ENCODE results near the gene GTF2IRD1.
A peak's percentile ranks its signal among the peaks of the same experiment; 100 is the strongest.

The GTF2IRD1 gene

DNA sequence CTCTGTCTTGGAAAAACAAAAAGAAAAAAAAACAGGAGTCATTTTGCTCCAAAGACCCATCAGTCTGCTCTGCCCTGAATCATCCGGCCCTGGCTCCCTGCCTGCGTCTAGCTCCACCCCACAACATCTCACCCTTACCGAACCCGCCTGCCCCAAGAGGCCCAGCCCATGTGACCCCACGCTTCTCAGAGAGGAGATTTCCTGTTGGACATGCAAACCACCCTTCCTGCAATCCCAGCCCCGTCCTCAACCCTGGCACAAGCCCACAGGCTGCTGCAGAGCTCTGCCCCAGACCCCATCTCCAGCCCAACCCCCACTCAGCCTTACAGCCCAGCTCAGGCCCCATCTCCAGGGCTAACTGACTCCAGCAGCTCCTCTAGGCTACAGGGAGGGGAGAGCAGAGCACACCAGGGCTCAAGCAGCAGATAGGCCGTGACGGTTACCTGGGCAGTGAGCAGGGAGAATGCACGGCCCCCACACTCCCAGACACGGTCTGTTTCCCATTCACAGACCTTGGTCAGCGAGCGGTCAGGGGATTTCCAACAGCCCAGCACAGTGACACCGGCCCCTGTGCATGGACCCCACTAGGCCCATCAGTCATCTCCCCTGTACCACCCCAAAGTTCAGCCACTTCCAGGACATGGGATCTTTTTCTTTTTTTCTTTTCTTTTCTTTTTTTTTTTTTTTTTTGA, 133.9 kb downstream of the GTF2IRD1 start:
- H3K4me1 ChIP-seq (ENCODE audit: control insufficient read depth in 1 of 2, insufficient read depth in 2 of 2, low read length in 2 of 2) = peaks cover 0 to 18% of the 10 kb centered on the region in 2 donors
- no peaks in the 10 kb centered on the region for H3K9me3 ChIP-seq (ENCODE audit: control insufficient read depth in 1 of 2, low read length in 2 of 2)
- H3K27ac ChIP-seq (ENCODE audit: low read length) = no peak overlapping the region
- no peaks in the 10 kb centered on the region for H3K27me3 ChIP-seq (ENCODE audit: low read depth, low read length)
- H3K4me3 ChIP-seq (ENCODE audit: low read depth in 1 of 2, low read length in 2 of 2) = peak overlapping the region in 1 of 2 donors; percentile 37
- H3K36me3 ChIP-seq (ENCODE audit: control insufficient read depth in 1 of 2, insufficient read depth in 2 of 2, low read length in 2 of 2) = peaks cover 0 to 6% of the 10 kb centered on the region in 2 donors

- no peaks in the 10 kb centered on the region for H3K27me3 ChIP-seq (ENCODE audit: low read depth, low read length)
- H3K4me3 ChIP-seq (ENCODE audit: low read depth in 1 of 2, low read length in 2 of 2) = no peak overlapping the region
- H3K27ac ChIP-seq (ENCODE audit: low read length) = no peak overlapping the region
- H3K36me3 ChIP-seq (ENCODE audit: control insufficient read depth in 1 of 2, insufficient read depth in 2 of 2, low read length in 2 of 2) = peaks cover 0 to 14% of the 10 kb centered on the region in 2 donors
- peaks cover 0 to 18% of the 10 kb centered on the region in 2 donors for H3K4me1 ChIP-seq (ENCODE audit: control insufficient read depth in 1 of 2, insufficient read depth in 2 of 2, low read length in 2 of 2)
- no peaks in the 10 kb centered on the region for H3K9me3 ChIP-seq (ENCODE audit: control insufficient read depth in 1 of 2, low read length in 2 of 2)
Measured at GRCh38 chr7:74590813-74591212, 137.1 kb downstream of the GTF2IRD1 start.

GRCh38 chr7:74598558-74598957, 144.9 kb downstream of the GTF2IRD1 start:
- Histone ChIP-seq H3K27ac (ENCODE audit: low read length) (no peak overlapping the region), H3K9me3 (ENCODE audit: control insufficient read depth in 1 of 2, low read length in 2 of 2) (no peaks in the 10 kb centered on the region), H3K36me3 (ENCODE audit: control insufficient read depth in 1 of 2, insufficient read depth in 2 of 2, low read length in 2 of 2) (peaks cover 0 to 31% of the 10 kb centered on the region in 2 donors), H3K4me3 (ENCODE audit: low read depth in 1 of 2, low read length in 2 of 2) (no peak overlapping the region), H3K4me1 (ENCODE audit: control insufficient read depth in 1 of 2, insufficient read depth in 2 of 2, low read length in 2 of 2) (no peaks in the 10 kb centered on the region), H3K27me3 (ENCODE audit: low read depth, low read length) (no peaks in the 10 kb centered on the region)

GRCh38 chr7:74599244-74599643, 145.5 kb downstream of the GTF2IRD1 start:
- H3K36me3 ChIP-seq (ENCODE audit: control insufficient read depth in 1 of 2, insufficient read depth in 2 of 2, low read length in 2 of 2) = peaks cover 0 to 31% of the 10 kb centered on the region in 2 donors
- H3K4me1 ChIP-seq (ENCODE audit: control insufficient read depth in 1 of 2, insufficient read depth in 2 of 2, low read length in 2 of 2) = no peaks in the 10 kb centered on the region
- no peaks in the 10 kb centered on the region for H3K9me3 ChIP-seq (ENCODE audit: control insufficient read depth in 1 of 2, low read length in 2 of 2)
- no peaks in the 10 kb centered on the region for H3K27me3 ChIP-seq (ENCODE audit: low read depth, low read length)
- H3K4me3 ChIP-seq (ENCODE audit: low read depth in 1 of 2, low read length in 2 of 2) = no peak overlapping the region
- H3K27ac ChIP-seq (ENCODE audit: low read length) = no peak overlapping the region

DNA sequence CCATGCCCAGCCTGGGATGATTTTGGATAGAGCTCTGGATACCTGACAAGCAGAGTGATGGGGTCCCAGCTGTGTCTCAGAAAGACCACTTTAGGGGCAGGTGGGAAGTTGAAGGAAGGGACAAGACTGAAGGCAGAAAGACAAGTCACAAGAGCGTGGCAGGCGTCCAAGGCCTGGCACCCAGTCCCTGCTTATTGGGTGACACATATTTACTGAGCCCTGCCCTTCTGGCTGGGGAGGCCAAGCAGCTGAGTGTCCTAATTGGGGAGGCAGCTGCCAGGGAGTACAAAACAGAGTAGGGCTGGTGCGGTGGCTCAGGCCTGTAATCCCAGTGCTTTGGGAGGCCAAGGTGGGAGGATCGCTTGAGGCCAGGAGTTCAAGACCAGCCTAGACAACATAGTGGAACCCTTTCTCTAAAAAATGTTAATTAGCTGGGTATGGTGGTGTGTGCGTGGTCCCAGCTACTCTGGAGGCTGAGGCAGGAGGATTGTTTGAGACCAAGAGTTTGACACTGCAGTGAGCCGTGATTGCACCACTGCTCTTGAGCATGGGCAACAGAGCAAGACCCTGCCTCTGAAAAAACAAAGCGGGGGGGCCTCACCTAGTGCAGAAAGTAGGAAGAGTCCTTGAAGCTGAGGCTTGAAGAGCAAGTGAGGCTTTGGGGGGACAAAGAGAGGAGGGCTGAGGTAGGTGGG, 150.8 kb downstream of the GTF2IRD1 start:
- no peak overlapping the region for H3K27ac ChIP-seq (ENCODE audit: low read length)

DNA sequence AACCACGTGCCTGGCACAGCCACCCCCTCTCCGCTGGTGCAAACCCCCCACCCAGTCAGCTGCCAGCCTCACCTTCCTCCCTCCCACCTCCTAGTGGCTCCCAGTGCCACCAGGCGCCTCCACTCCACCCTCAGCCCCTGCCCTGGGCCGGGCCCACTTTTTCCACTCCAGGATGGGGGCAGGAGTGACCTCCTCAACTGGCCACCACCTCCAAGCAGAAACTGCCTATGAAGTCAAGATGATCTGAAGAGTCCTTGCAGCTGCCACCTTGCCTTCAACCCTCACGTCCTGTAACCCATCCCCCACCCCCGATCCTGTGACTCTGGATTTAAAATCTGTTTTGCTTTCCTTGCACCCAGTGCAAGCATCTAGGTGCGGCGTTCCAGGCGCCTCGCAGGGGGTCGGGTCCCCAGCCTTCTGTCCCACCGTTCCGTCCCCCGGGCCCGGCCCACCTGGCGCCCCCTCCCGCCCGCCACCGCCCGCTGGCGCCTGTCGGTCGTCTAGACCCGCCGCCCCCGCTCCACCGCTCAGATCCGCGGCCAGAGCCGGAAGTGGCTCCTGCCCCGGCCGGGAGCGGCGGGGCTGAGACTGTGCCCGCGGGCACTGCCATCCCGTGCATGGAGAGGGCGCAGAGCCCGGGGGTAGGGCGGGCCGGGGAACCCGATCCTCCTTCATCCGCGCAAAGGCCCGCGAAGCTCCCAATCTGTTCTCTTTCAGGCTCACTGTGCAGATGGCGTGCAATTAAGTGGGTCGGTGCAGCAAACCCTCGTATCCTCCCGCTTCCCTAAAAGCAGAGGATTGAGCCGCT, 152.6 kb downstream of the GTF2IRD1 start:
- no peaks in the 10 kb centered on the region for H3K27me3 ChIP-seq (ENCODE audit: low read depth, low read length)
- H3K9me3 ChIP-seq (ENCODE audit: control insufficient read depth in 1 of 2, low read length in 2 of 2) = no peaks in the 10 kb centered on the region
- H3K4me1 ChIP-seq (ENCODE audit: control insufficient read depth in 1 of 2, insufficient read depth in 2 of 2, low read length in 2 of 2) = peaks cover 0 to 5% of the 10 kb centered on the region in 2 donors
- no peaks in the 10 kb centered on the region for H3K36me3 ChIP-seq (ENCODE audit: control insufficient read depth in 1 of 2, insufficient read depth in 2 of 2, low read length in 2 of 2)
- no peak overlapping the region for H3K27ac ChIP-seq (ENCODE audit: low read length)
- peak overlapping the region; percentile 46 to 55 for H3K4me3 ChIP-seq (ENCODE audit: low read depth in 1 of 2, low read length in 2 of 2)

More for the DNA sequence above, 150.8 kb downstream of the GTF2IRD1 start:
- H3K4me3 ChIP-seq (ENCODE audit: low read depth in 1 of 2, low read length in 2 of 2) = no peak overlapping the region
- no peaks in the 10 kb centered on the region for H3K9me3 ChIP-seq (ENCODE audit: control insufficient read depth in 1 of 2, low read length in 2 of 2)
- H3K36me3 ChIP-seq (ENCODE audit: control insufficient read depth in 1 of 2, insufficient read depth in 2 of 2, low read length in 2 of 2) = peaks cover 0 to 4% of the 10 kb centered on the region in 2 donors
- H3K27me3 ChIP-seq (ENCODE audit: low read depth, low read length) = no peaks in the 10 kb centered on the region
- H3K4me1 ChIP-seq (ENCODE audit: control insufficient read depth in 1 of 2, insufficient read depth in 2 of 2, low read length in 2 of 2) = peaks cover 0 to 5% of the 10 kb centered on the region in 2 donors

- H3K27me3 ChIP-seq (ENCODE audit: low read depth, low read length) = no peaks in the 10 kb centered on the region
- H3K36me3 ChIP-seq (ENCODE audit: control insufficient read depth in 1 of 2, insufficient read depth in 2 of 2, low read length in 2 of 2) = no peaks in the 10 kb centered on the region
- peaks cover 0 to 5% of the 10 kb centered on the region in 2 donors for H3K4me1 ChIP-seq (ENCODE audit: control insufficient read depth in 1 of 2, insufficient read depth in 2 of 2, low read length in 2 of 2)
- no peaks in the 10 kb centered on the region for H3K9me3 ChIP-seq (ENCODE audit: control insufficient read depth in 1 of 2, low read length in 2 of 2)
- H3K27ac ChIP-seq (ENCODE audit: low read length) = no peak overlapping the region
- H3K4me3 ChIP-seq (ENCODE audit: low read depth in 1 of 2, low read length in 2 of 2) = peak overlapping the region; percentile 46 to 55
Measured at GRCh38 chr7:74606909-74607510, 153.3 kb downstream of the GTF2IRD1 start.

- H3K4me3 ChIP-seq (ENCODE audit: low read depth in 1 of 2, low read length in 2 of 2) = no peak overlapping the region
- H3K36me3 ChIP-seq (ENCODE audit: control insufficient read depth in 1 of 2, insufficient read depth in 2 of 2, low read length in 2 of 2) = no peaks in the 10 kb centered on the region
- no peaks in the 10 kb centered on the region for H3K27me3 ChIP-seq (ENCODE audit: low read depth, low read length)
- H3K27ac ChIP-seq (ENCODE audit: low read length) = peak overlapping the region; percentile 39
- H3K9me3 ChIP-seq (ENCODE audit: control insufficient read depth in 1 of 2, low read length in 2 of 2) = no peaks in the 10 kb centered on the region
- H3K4me1 ChIP-seq (ENCODE audit: control insufficient read depth in 1 of 2, insufficient read depth in 2 of 2, low read length in 2 of 2) = peaks cover 0 to 7% of the 10 kb centered on the region in 2 donors
Measured at GRCh38 chr7:74612015-74612829, 158.5 kb downstream of the GTF2IRD1 start.

DNA sequence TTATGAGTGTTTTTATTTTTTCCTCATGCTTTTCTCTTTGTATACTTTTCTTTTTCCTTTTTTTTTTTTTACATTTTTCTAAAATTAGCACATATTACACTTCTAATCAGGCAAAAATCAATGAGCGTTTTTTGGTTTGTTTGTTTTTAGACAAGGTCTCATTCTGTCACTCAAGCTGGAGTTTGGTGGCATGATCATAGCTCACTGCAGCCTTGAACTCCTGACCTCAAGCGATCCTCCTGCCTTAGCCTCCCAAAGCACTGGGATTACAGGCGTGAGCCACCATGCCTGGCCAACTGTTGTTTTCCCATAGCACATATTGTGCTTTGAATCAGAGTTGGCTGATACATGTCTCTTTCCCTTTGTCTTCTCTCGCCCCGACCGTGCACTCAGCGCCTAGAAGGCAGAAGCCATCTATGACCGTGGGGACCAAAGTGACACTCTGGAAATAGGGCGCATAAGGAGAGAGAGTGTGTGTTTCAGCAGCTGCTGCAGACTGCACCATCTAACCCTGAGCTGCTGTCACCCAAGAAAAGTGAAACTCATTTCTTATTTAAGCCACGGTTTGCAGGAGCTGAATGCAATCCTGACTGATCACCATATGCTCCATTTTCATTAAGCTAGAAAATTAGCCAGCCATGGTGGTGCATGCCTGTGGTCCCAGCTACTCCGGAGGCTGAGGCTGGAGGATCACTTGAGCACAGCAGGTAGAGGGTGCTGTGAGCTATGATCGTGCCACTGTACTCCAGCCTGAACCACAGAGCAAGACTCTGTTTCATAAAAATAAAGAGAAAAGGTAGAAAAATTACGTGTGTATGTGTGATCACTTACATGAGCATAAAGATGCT, 162.5 kb downstream of the GTF2IRD1 start:
- Histone ChIP-seq H3K9me3 (ENCODE audit: control insufficient read depth in 1 of 2, low read length in 2 of 2) (no peaks in the 10 kb centered on the region), H3K27ac (ENCODE audit: low read length) (no peak overlapping the region), H3K4me3 (ENCODE audit: low read depth in 1 of 2, low read length in 2 of 2) (no peak overlapping the region), H3K36me3 (ENCODE audit: control insufficient read depth in 1 of 2, insufficient read depth in 2 of 2, low read length in 2 of 2) (no peaks in the 10 kb centered on the region), H3K27me3 (ENCODE audit: low read depth, low read length) (no peaks in the 10 kb centered on the region), H3K4me1 (ENCODE audit: control insufficient read depth in 1 of 2, insufficient read depth in 2 of 2, low read length in 2 of 2) (peaks cover 0 to 8% of the 10 kb centered on the region in 2 donors)

Measured in muscle layer of duodenum (tissue), 2 donors.